Fibroblast of pulmonary artery (primary cell): ENCODE data around the gene PHRF1.

ENCODE experiments used
- DNase-seq: peaks from one replicate; pipeline ENCODE4 v3.0.0-alpha.2; 2010; ENCODE audit warnings: low read depth
- H3K4me3 ChIP-seq: replicated peaks from 2 replicates; pipeline ENCODE4 v1.5.1; 2011; ENCODE audit warnings: low read depth, mild to moderate bottlenecking, control low read depth, low read length, moderate library complexity
- TF ChIP-seq, protein P1 (sequence below): IDR thresholded peaks from 2 replicates; pipeline ENCODE4 v1.5.1; 2011; ENCODE audit warnings: mild to moderate bottlenecking, control low read depth, low read length, inconsistent platforms; ENCODE audit errors: missing control alignments

Gene PHRF1

DNA sequence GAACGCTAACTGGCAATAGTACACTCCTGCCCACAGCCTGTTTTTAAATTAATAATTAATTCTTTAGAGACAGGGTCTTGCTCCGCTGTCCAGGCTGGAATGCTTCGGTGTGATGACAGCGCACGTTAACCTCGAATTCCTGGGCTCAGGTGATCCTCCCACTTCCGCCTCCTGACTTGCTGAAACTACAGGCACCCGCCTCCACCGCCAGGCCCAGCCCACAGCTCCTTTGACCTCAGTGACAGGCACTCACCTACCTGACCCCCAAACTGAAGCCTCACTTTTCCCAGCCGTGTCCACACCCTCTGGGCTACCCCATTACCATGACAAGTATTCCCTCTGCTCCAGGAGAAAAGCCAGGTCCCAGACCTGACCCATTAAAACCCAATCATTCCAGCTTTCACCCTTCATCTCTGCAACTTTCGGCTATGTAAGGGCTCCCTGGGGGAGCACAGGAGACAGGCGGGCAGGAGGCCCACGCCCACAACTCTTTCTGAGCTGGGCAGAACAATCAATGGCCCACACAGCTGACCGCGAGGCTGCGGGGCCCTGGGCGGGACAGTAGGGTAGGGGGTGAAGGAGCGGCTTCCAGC, 16.5 kb upstream of the PHRF1 start:
- H3K4me3 ChIP-seq, result peak overlapping the region; percentile 61
- TF ChIP-seq, protein P1, sequence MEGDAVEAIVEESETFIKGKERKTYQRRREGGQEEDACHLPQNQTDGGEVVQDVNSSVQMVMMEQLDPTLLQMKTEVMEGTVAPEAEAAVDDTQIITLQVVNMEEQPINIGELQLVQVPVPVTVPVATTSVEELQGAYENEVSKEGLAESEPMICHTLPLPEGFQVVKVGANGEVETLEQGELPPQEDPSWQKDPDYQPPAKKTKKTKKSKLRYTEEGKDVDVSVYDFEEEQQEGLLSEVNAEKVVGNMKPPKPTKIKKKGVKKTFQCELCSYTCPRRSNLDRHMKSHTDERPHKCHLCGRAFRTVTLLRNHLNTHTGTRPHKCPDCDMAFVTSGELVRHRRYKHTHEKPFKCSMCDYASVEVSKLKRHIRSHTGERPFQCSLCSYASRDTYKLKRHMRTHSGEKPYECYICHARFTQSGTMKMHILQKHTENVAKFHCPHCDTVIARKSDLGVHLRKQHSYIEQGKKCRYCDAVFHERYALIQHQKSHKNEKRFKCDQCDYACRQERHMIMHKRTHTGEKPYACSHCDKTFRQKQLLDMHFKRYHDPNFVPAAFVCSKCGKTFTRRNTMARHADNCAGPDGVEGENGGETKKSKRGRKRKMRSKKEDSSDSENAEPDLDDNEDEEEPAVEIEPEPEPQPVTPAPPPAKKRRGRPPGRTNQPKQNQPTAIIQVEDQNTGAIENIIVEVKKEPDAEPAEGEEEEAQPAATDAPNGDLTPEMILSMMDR, result no peak
- no peak for DNase-seq

DNA sequence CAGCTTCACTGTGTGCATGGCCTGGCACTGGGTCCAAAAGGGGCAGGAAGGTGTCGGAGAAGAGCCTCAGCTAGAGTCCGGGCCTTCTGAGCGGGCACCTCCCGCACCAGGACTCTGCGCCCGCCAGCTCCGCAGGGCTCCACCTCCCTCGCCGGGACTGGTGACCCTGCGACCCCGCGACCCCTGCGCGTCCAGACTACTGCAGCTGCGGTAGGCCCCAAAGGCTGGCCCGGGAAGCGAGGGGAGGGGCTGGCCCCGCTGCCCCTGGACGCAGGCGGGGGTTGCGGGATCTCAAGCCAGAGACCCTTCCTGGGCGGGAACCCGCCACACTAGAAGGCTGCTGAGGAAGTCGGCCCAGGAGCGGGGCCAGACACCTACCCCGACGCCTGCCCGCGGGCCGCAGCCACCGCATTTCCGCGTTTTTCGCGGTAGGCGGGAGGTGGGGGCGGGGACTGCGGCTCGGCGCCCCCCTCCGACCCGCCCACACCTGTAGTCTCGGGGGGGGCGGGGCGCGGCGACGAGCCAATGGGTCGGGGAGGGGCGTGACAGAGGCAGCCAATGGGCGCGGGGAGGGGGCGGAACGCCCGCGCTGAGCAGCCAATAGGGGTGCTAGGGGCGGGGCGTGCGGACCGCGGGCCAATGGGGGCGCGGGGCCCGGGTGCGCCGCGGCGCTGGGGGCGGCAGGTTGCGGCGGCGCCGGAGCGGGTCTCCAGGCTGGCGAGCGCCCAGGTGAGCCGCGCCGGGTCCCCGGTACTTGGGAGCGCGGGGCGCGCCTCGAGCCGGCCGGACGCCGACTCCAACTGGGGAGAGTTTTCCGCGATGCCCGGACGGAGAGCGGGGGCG, 15.7 kb upstream of the PHRF1 start, which contains the start of the genes LMNTD2 and RASSF7:
Gene LMNTD2, minus strand, starts transcription at position 434 of the 843 bp plus-strand sequence. Its CDS starts 22 bp downstream, at position 412.
Gene RASSF7, plus strand, starts transcription at position 666 of the 843 bp plus-strand sequence. CDS start 799 bp downstream, outside the sequence.
- TF ChIP-seq, protein P1, result no peak
- peak within 1 kb of the TSS; percentile 61 for H3K4me3 ChIP-seq
- DNase-seq, result peak; percentile 78

DNA sequence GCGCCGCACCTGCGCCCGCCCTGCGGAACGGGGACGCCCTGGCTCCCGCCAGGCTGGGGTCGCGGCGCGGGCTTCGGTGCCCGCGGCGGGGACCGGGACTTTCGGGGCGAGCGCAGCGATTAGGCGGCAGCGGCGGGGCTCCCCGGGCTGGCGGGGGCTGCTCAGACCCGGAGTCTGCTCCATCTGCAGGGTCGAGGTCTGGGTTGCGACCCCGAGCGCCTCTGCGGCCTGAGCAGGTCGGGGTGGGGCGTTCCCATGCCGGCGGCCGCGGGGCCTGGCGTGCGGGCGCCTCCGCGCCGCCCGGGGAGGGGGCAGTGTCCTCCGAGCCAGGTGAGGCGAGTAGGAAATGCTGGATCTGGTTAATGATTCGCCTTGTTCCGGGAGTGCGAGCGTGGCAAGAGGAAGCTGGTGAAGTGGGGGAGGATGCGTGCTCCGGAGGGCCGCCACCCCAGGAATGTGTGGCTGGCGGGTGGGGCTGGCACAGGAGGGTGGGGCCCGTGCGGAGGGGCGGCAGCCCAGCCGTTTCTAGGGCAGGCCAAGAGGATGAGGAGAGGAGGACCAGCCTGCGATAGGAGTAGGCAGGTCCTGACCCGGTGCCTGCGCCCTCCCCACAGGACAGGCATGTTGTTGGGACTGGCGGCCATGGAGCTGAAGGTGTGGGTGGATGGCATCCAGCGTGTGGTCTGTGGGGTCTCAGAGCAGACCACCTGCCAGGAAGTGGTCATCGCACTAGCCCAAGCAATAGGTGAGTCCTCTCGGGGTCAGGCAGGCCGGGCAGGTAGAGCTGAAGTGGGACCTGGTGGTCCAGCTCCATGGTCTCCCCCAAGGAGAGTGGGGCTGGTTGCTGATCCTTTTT, 14.9 kb upstream of the PHRF1 start:
- no peak for DNase-seq
- H3K4me3 ChIP-seq, result peak overlapping the region; percentile 54
- TF ChIP-seq, protein P1, result no peak

DNA sequence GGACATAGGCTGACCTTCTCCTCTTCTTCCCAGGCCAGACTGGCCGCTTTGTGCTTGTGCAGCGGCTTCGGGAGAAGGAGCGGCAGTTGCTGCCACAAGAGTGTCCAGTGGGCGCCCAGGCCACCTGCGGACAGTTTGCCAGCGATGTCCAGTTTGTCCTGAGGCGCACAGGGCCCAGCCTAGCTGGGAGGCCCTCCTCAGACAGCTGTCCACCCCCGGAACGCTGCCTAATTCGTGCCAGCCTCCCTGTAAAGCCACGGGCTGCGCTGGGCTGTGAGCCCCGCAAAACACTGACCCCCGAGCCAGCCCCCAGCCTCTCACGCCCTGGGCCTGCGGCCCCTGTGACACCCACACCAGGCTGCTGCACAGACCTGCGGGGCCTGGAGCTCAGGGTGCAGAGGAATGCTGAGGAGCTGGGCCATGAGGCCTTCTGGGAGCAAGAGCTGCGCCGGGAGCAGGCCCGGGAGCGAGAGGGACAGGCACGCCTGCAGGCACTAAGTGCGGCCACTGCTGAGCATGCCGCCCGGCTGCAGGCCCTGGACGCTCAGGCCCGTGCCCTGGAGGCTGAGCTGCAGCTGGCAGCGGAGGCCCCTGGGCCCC, 14.1 kb upstream of the PHRF1 start:
- no peak overlapping the region for H3K4me3 ChIP-seq
- TF ChIP-seq, protein P1, result no peak
- DNase-seq, result no peak

DNA sequence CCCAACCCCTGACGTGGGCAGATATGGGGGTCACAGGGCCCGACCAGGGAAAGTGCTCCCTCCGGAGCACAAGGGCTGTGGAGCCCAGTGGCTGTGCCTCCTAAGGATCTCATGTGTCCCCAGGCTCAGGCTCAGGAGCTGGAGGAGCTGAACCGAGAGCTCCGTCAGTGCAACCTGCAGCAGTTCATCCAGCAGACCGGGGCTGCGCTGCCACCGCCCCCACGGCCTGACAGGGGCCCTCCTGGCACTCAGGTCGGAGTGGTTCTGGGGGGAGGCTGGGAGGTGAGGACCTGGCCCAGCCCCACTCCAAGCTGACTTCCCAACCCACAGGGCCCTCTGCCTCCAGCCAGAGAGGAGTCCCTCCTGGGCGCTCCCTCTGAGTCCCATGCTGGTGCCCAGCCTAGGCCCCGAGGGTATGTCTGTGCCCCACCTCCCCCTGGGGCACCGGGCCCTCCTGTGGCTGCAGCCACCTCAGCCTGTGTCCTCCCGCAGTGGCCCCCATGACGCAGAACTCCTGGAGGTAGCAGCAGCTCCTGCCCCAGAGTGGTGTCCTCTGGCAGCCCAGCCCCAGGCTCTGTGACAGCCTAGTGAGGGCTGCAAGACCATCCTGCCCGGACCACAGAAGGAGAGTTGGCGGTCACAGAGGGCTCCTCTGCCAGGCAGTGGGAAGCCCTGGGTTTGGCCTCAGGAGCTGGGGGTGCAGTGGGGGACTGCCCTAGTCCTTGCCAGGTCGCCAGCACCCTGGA, 13.0 kb upstream of the PHRF1 start:
- TF ChIP-seq, protein P1, result no peak
- no peak overlapping the region for H3K4me3 ChIP-seq

More for the DNA sequence above, 13.0 kb upstream of the PHRF1 start:
- DNase-seq, result no peak
